Panc1 (cell line): ENCODE results near the gene FKBP5. TPM values are rescaled to one million over a fixed set of nuclear protein-coding genes. Genes with fewer than 3 reads are reported as not detected.

Experiments
- ATAC-seq: fragments of 200-7000 bp; cut with Tn5 transposase; 2 replicates; pipeline ENCODE4 v1.9.1; 2020; ENCODE audit warnings: mild to moderate bottlenecking, moderate library complexity
- BruUV-seq: library from RNA; stranded (reverse); fragments of 400-500 nt; replicated peaks from 2 replicates; lab custom pipeline; 2021; lab: Mats Ljungman, UMichigan
- CTCF ChIA-PET: fragments of 300-600 bp; sonication (Branson Sonifier 250); formaldehyde crosslinking; loops from one replicate; lab custom pipeline; 2022; ENCODE audit warnings: antibody characterized with exemption; lab: Charles Lee
- POLR2A ChIA-PET: fragments of 300-600 bp; sonication (Branson Sonifier 250); formaldehyde crosslinking; loops from one replicate; lab custom pipeline; 2022; ENCODE audit warnings: antibody characterized with exemption; lab: Charles Lee
- DNase-seq: peaks from one replicate; pipeline ENCODE4 v3.0.0-alpha.2; 2010; ENCODE audit warnings: low read depth, low spot score
- H3K27ac ChIP-seq: 2 replicates; pipeline ENCODE4 v1.5.1; 2011; ENCODE audit warnings: mild to moderate bottlenecking, low read length, inconsistent platforms
- H3K27me3 ChIP-seq: fragments of 200-500 bp; sonication (Bioruptor generic); 2 replicates; pipeline ENCODE4 v1.6.0; 2014; ENCODE audit warnings: low read length, inconsistent platforms; ENCODE audit not compliant: control insufficient read depth, insufficient read depth
- H3K36me3 ChIP-seq: fragments of 200-500 bp; sonication (Bioruptor generic); 2 replicates; pipeline ENCODE4 v1.5.1; 2014; ENCODE audit warnings: inconsistent platforms, mild to moderate bottlenecking, low read length, moderate library complexity; ENCODE audit not compliant: control insufficient read depth, insufficient read depth
- H3K4me1 ChIP-seq: 2 replicates; pipeline ENCODE4 v1.5.1; 2011; ENCODE audit warnings: inconsistent platforms, mild to moderate bottlenecking, low read length, moderate library complexity; ENCODE audit not compliant: control insufficient read depth, insufficient read depth
- H3K4me3 ChIP-seq, 2 experiments: 2 replicates each; pipeline ENCODE4 v1.5.1; 2011 to 2012; ENCODE audit warnings: low read depth in 2 of 2, low read length in 2 of 2, mild to moderate bottlenecking in 2 of 2, inconsistent platforms in 1 of 2, moderate library complexity in 1 of 2
- H3K9me3 ChIP-seq: fragments of 200-500 bp; sonication (Bioruptor generic); 2 replicates; pipeline ENCODE4 v1.5.1; 2014; ENCODE audit warnings: low read depth, mild to moderate bottlenecking, inconsistent platforms, low read length, moderate library complexity; ENCODE audit not compliant: control insufficient read depth, insufficient read depth
- CTCF ChIP-seq: fragments of 450-650 bp; IDR thresholded peaks from 2 replicates; pipeline ENCODE4 v1.5.1; 2017; ENCODE audit warnings: mild to moderate bottlenecking
- POLR2AphosphoS5 ChIP-seq: IDR thresholded peaks from 2 replicates; pipeline ENCODE4 v1.6.1; 2012; ENCODE audit warnings: mild to moderate bottlenecking, low read depth, low read length, moderate library complexity
- REST ChIP-seq, 2 experiments: IDR thresholded peaks; 2 replicates each; pipeline ENCODE4 v1.6.1; 2011 to 2012; ENCODE audit warnings: low read depth in 2 of 2, control low read depth in 1 of 2, low read length in 1 of 2, mild to moderate bottlenecking in 1 of 2, moderate library complexity in 1 of 2; ENCODE audit not compliant: insufficient read depth in 1 of 2
- SIN3A ChIP-seq: IDR thresholded peaks from 2 replicates; pipeline ENCODE4 v1.6.1; 2012; ENCODE audit warnings: low read depth, mild to moderate bottlenecking, low read length, moderate library complexity, borderline replicate concordance; ENCODE audit not compliant: insufficient read depth
- TCF7L2 ChIP-seq: IDR thresholded peaks from 2 replicates; pipeline ENCODE4 v1.6.1; 2011; ENCODE audit warnings: mild to moderate bottlenecking, low read depth, low read length, inconsistent platforms
- in situ Hi-C: cut with HindIII; loops from 2 replicates; pipeline ENCODE4 v1.10.0; 2016; ENCODE audit warnings: low sequenced_read_pairs, low pct_unique_long_range_greater_than_20kb
- intact Hi-C: fragments of 100-400 bp; cut with micrococcal nuclease; formaldehyde crosslinking; loops from one replicate; pipeline ENCODE4 v1.10.0; 2022; ENCODE audit not compliant: unreplicated experiment
- total RNA-seq: library from RNA; stranded (reverse); gene quantifications from one replicate; pipeline ENCODE4 v1.2.1, GENCODE V29; 2021; ENCODE audit not compliant: unreplicated experiment

Gene FKBP5
- total RNA-seq, 1 experiment from 2014 or later = 25.2 TPM

GRCh38 chr6:35581633-35582032 lies 107.1 kb downstream of the FKBP5 start:
- no peak for TF ChIP-seq REST (IDR thresholded peaks at IDR 0.05; ENCODE audit: insufficient read depth in 1 of 2, low read depth in 2 of 2, low read length in 1 of 2)
- TF ChIP-seq TCF7L2 = no peak
- TF ChIP-seq CTCF = no peak
- TF ChIP-seq SIN3A = no peak
- TF ChIP-seq POLR2AphosphoS5 = no peak
- ATAC-seq (no peak), DNase-seq (no peak)
- no peaks in the 10 kb centered on the region for H3K9me3 ChIP-seq
- intact Hi-C loops = no loop called here
- H3K27ac ChIP-seq = no peak overlapping the region
- ChIA-PET CTCF (no interaction called here), POLR2A (no interaction called here)
- H3K4me3 ChIP-seq = no peak overlapping the region
- H3K4me1 ChIP-seq = no peaks in the 10 kb centered on the region
- in situ Hi-C loops = no loop called here
- no TSS peak for BruUV-seq
- no peaks in the 10 kb centered on the region for H3K27me3 ChIP-seq
- H3K36me3 ChIP-seq = no peaks in the 10 kb centered on the region

GRCh38 chr6:35580836-35581235 lies 107.9 kb downstream of the FKBP5 start:
- DNase-seq = no peak
- Histone ChIP-seq H3K27me3 (no peaks in the 10 kb centered on the region), H3K4me3 (no peak overlapping the region), H3K9me3 (no peaks in the 10 kb centered on the region), H3K36me3 (no peaks in the 10 kb centered on the region), H3K4me1 (no peaks in the 10 kb centered on the region), H3K27ac (no peak overlapping the region)
- BruUV-seq = no TSS peak
- no peak for ATAC-seq
- in situ Hi-C loops = no loop called here
- ChIA-PET CTCF (no interaction called here), POLR2A (interaction anchor here (0.7 kb wide), 1 partner anchor 76 kb away, joined by 3 read pairs; no protein-coding TSS in a partner anchor)
- TF ChIP-seq CTCF = no peak
- intact Hi-C loops = no loop called here

GRCh38 chr6:35576682-35577081 lies 112.0 kb downstream of the FKBP5 start:
- no peak for DNase-seq
- Histone ChIP-seq H3K9me3 (no peaks in the 10 kb centered on the region), H3K36me3 (no peaks in the 10 kb centered on the region), H3K27me3 (no peaks in the 10 kb centered on the region), H3K4me3 (no peak overlapping the region), H3K27ac (no peak overlapping the region), H3K4me1 (no peaks in the 10 kb centered on the region)
- intact Hi-C loops (no loop called here), in situ Hi-C loops (no loop called here)
- BruUV-seq = no TSS peak
- ChIA-PET CTCF (interaction anchor here (0.6 kb wide), 1 partner anchor 54 kb away, joined by 5 read pairs; no protein-coding TSS in a partner anchor), POLR2A (no interaction called here)
- ATAC-seq = no peak
- no peak for TF ChIP-seq SIN3A
- no peak for TF ChIP-seq POLR2AphosphoS5
- TF ChIP-seq TCF7L2 = no peak
- no peak for TF ChIP-seq REST (IDR thresholded peaks at IDR 0.05; ENCODE audit: insufficient read depth in 1 of 2, low read depth in 2 of 2, low read length in 1 of 2)
- TF ChIP-seq CTCF = no peak
